HL-60 (cell line): ENCODE data around the gene PPM1E.

ENCODE experiments used
- DNase-seq, 2 experiments: peaks; one replicate each; pipeline ENCODE4 v3.0.0-alpha.2; 2010 to 2020; ENCODE audit warnings: low read depth in 1 of 2, low spot score in 1 of 2
- H3K27ac ChIP-seq: fragments of 250-450 bp; sonication (Bioruptor Pico); replicated peaks from 2 replicates; pipeline ENCODE4 v1.5.1; 2020; ENCODE audit warnings: mild to moderate bottlenecking, moderate library complexity
- H3K27me3 ChIP-seq: fragments of 250-450 bp; sonication (Bioruptor Pico); 2 replicates; pipeline ENCODE4 v1.5.1; 2021; ENCODE audit warnings: mild to moderate bottlenecking, moderate library complexity; ENCODE audit not compliant: insufficient read depth, poor library complexity, severe bottlenecking
- H3K4me3 ChIP-seq: replicated peaks from 2 replicates; pipeline ENCODE4 v1.5.1; 2011; ENCODE audit warnings: mild to moderate bottlenecking, control low read depth, low read length; ENCODE audit not compliant: insufficient read depth
- GABPA ChIP-seq: IDR thresholded peaks from 2 replicates; pipeline ENCODE4 v1.6.1; 2012; ENCODE audit warnings: low read depth
- POLR2AphosphoS5 ChIP-seq: IDR thresholded peaks from 2 replicates; pipeline ENCODE4 v1.6.1; 2012; ENCODE audit warnings: low read depth
- SPI1 ChIP-seq: IDR thresholded peaks from 2 replicates; pipeline ENCODE4 v1.6.1; 2012; ENCODE audit warnings: low read depth, mild to moderate bottlenecking, borderline replicate concordance
- long read RNA-seq: library from polyadenylated mRNA; unstranded; transcript quantifications from one replicate; pipeline ENCODE4 v2.0.0, GENCODE V29; 2020
- TF ChIP-seq, protein P1 (sequence below): IDR thresholded peaks from one replicate; pipeline ENCODE4 v1.5.1; 2011; ENCODE audit warnings: low read length, control low read depth, inconsistent platforms; ENCODE audit not compliant: insufficient read depth
- TF ChIP-seq, protein P2 (sequence below): IDR thresholded peaks from 2 replicates; pipeline ENCODE4 v1.6.1; 2012; ENCODE audit warnings: low read depth; ENCODE audit not compliant: insufficient replicate concordance

PPM1E gene
- long read RNA-seq, result 0 reads

DNA sequence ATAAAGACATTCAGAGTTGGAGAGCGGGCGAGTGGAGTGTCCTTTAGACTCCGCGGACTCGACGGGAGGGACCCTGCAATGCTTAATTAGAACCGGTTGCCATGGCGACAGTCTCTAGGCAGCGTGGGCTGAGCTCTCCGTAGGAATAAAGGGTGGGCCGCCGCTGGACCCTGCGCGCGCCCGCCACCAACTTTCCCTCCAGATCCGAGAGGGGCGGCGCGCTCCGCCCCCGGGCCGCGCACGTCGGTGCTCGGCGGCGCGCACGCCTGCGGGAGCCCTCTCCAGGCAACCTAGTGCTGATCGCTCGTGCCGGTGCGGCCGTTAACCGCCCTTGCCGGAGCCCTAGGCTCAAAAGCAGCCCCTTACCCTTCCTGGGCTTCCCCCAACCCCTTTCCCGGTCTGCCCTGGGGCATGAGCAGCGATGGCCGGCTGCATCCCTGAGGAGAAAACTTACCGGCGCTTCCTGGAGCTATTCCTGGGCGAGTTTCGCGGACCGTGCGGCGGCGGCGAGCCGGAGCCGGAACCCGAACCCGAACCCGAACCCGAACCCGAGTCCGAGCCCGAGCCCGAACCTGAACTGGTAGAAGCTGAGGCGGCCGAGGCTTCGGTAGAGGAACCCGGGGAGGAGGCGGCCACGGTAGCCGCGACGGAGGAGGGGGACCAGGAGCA, at the start of gene PPM1E:
TSS of gene PPM1E (plus strand) at position 278 of the 669 bp plus-strand sequence.
- Histone ChIP-seq H3K27ac (no peak within 1 kb of the TSS), H3K27me3 (peaks cover 40% of the 10 kb centered on the region), H3K4me3 (peak within 1 kb of the TSS; percentile 68)
- TF ChIP-seq, protein P1, sequence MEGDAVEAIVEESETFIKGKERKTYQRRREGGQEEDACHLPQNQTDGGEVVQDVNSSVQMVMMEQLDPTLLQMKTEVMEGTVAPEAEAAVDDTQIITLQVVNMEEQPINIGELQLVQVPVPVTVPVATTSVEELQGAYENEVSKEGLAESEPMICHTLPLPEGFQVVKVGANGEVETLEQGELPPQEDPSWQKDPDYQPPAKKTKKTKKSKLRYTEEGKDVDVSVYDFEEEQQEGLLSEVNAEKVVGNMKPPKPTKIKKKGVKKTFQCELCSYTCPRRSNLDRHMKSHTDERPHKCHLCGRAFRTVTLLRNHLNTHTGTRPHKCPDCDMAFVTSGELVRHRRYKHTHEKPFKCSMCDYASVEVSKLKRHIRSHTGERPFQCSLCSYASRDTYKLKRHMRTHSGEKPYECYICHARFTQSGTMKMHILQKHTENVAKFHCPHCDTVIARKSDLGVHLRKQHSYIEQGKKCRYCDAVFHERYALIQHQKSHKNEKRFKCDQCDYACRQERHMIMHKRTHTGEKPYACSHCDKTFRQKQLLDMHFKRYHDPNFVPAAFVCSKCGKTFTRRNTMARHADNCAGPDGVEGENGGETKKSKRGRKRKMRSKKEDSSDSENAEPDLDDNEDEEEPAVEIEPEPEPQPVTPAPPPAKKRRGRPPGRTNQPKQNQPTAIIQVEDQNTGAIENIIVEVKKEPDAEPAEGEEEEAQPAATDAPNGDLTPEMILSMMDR, result no peak
- TF ChIP-seq, protein P2, sequence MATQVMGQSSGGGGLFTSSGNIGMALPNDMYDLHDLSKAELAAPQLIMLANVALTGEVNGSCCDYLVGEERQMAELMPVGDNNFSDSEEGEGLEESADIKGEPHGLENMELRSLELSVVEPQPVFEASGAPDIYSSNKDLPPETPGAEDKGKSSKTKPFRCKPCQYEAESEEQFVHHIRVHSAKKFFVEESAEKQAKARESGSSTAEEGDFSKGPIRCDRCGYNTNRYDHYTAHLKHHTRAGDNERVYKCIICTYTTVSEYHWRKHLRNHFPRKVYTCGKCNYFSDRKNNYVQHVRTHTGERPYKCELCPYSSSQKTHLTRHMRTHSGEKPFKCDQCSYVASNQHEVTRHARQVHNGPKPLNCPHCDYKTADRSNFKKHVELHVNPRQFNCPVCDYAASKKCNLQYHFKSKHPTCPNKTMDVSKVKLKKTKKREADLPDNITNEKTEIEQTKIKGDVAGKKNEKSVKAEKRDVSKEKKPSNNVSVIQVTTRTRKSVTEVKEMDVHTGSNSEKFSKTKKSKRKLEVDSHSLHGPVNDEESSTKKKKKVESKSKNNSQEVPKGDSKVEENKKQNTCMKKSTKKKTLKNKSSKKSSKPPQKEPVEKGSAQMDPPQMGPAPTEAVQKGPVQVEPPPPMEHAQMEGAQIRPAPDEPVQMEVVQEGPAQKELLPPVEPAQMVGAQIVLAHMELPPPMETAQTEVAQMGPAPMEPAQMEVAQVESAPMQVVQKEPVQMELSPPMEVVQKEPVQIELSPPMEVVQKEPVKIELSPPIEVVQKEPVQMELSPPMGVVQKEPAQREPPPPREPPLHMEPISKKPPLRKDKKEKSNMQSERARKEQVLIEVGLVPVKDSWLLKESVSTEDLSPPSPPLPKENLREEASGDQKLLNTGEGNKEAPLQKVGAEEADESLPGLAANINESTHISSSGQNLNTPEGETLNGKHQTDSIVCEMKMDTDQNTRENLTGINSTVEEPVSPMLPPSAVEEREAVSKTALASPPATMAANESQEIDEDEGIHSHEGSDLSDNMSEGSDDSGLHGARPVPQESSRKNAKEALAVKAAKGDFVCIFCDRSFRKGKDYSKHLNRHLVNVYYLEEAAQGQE, result peak; percentile 94
- TF ChIP-seq SPI1, result no peak
- TF ChIP-seq POLR2AphosphoS5, result no peak
- TF ChIP-seq GABPA, result no peak
- peak; percentile 3 to 18 for DNase-seq

DNA sequence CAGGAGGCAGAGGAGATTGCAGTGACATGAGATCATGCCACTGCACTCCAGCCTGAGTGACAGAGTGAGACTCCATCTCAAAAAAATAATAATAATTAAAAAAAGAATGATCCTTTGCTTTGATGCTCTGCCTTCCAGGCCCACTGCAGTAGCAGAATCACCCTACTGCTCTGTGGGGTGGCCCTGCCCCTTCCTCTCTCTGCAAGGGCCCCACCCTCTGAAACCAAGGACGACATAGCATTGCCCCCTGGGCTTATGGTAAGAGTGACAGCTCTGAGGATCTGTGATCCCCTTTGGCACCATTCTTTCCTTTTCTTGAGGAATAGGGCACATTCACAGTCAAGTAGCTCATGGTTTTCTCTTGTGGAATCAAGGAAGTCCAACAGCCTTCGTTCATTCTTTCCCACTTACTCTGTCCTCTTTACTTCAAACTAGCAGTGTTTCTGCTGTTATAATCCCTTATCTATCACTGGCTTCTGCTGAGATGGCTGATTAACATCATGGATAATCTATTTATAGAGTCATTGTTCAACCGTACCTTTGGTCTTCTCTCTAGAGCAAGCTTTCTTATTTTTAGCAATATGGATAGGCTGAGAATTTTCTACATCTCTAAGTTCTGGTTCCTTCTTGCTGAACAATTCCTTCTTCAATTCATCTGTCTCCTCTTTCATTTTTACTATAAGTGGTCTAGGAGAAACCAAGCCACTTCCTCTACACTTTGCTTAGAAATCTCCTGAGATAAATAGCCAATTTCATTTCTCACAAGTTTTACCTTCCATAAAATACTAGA, 49.1 kb upstream of the PPM1E start:
- H3K27ac ChIP-seq, result no peak overlapping the region
- DNase-seq, result no peak
- H3K4me3 ChIP-seq, result no peak overlapping the region
- H3K27me3 ChIP-seq, result no peaks in the 10 kb centered on the region
- TF ChIP-seq SPI1, result no peak
- no peak for TF ChIP-seq POLR2AphosphoS5
- TF ChIP-seq GABPA, result no peak
- TF ChIP-seq, protein P1, result no peak
- TF ChIP-seq, protein P2, result no peak

DNA sequence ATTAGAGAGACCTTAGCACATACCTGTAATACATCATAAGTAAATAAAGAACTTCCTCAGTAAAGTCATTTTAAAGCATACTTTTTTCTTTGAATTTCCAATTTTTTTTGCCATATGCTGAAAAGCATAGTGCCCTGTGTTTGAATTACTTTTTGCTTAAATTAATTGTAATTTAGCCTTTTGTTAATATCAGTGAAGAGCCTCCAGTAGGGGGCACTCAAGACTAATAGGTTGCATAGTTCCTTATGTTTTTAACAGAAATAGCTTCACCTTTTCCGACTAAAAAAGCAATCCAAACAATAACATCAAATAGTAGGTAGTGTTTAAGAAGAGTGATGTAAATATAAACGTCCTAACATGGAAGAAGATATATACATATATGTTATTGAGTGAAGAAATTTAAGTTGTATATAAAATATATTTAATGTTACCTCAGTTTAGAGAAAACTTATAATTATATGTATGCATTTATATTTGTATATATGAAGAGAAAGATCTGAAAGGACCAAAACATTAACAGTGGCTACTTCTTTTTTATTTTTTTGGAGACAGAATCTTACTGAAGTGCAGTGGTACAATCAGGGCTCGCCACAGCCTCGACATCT, 44.6 kb upstream of the PPM1E start:
- Histone ChIP-seq H3K4me3 (no peak overlapping the region), H3K27me3 (no peaks in the 10 kb centered on the region), H3K27ac (no peak overlapping the region)
- TF ChIP-seq, protein P2, result no peak
- TF ChIP-seq, protein P1, result peak; percentile 48
- TF ChIP-seq SPI1, result no peak
- peak; percentile 14 to 41 for DNase-seq
